ENCODE results near the gene GSDMA.
A peak's percentile ranks its signal among the peaks of the same experiment; 100 is the strongest.
"Not testable (repeated sequence)": the region's sequence is repeated elsewhere in the genome, so short reads cannot be mapped to it uniquely, and the experiment has no call there.

GSDMA gene

GRCh38 chr17:39929646-39930407 is 33.0 kb upstream of the GSDMA start:
- DNase-seq, result no peak

- no peak for DNase-seq
Measured at GRCh38 chr17:39933912-39934311, 28.9 kb upstream of the GSDMA start.

GRCh38 chr17:39934324-39934723 is 28.5 kb upstream of the GSDMA start:
- no peak for DNase-seq

GRCh38 chr17:39935909-39936308 is 26.9 kb upstream of the GSDMA start:
- DNase-seq, result no peak

- no peak for DNase-seq
Measured at GRCh38 chr17:39937447-39937846, 25.4 kb upstream of the GSDMA start.

GRCh38 chr17:39938140-39938869 is 24.5 kb upstream of the GSDMA start:
- DNase-seq, result no peak

- DNase-seq, result no peak
Measured at GRCh38 chr17:39939106-39939505, 23.7 kb upstream of the GSDMA start.

- peak; percentile 39 to 60 (median 49) for DNase-seq
Measured at GRCh38 chr17:39939588-39940419, 23.0 kb upstream of the GSDMA start.

GRCh38 chr17:39943702-39944392 is 19.0 kb upstream of the GSDMA start:
- no peak for DNase-seq

- no peak for DNase-seq
Measured at GRCh38 chr17:39944393-39944711, 18.5 kb upstream of the GSDMA start.

GRCh38 chr17:39946551-39947330 is 16.1 kb upstream of the GSDMA start:
- no peak for DNase-seq

GRCh38 chr17:39948489-39948828 is 14.3 kb upstream of the GSDMA start:
- not testable (repeated sequence) for DNase-seq

- peak in 3 of 4 experiments; percentile 27 to 34 (median 28) for DNase-seq
Measured at GRCh38 chr17:39949028-39949427, 13.8 kb upstream of the GSDMA start.

- no peak for DNase-seq
Measured at GRCh38 chr17:39950871-39951348, 11.9 kb upstream of the GSDMA start.

- DNase-seq, result no peak
Measured at GRCh38 chr17:39951924-39952679, 10.7 kb upstream of the GSDMA start.

- peak; percentile 85 to 97 (median 94) for DNase-seq
Measured at GRCh38 chr17:39952680-39953470, 9.9 kb upstream of the GSDMA start.

- DNase-seq, result no peak
Measured at GRCh38 chr17:39953471-39953888, 9.3 kb upstream of the GSDMA start.

- DNase-seq, result no peak
Measured at GRCh38 chr17:39954876-39955275, 7.9 kb upstream of the GSDMA start.

GRCh38 chr17:39955726-39956225 is 7.0 kb upstream of the GSDMA start:
- DNase-seq, result no peak

- DNase-seq, result no peak
Measured at GRCh38 chr17:39960524-39961041, 2.2 kb upstream of the GSDMA start.

Measured in suppressor macrophage (primary cell).